Smooth muscle cell (in vitro differentiated cells): Measurements from ENCODE around the gene LIMS1. TPM values are rescaled to one million over a fixed set of nuclear protein-coding genes. Genes with fewer than 3 reads are reported as not detected.

Experiments
- DNase-seq: peaks from one replicate; lab custom pipeline; 2025; ENCODE audit not compliant: unreplicated experiment; lab: John Stamatoyannopoulos, UW
- H2AFZ ChIP-seq: fragments of 200-600 bp; sonication (generic); 2 replicates; pipeline ENCODE4 v1.6.0; 2016; ENCODE audit warnings: antibody characterized with exemption, low read depth, mild to moderate bottlenecking
- H3F3A ChIP-seq: fragments of 200-600 bp; sonication (generic); 2 replicates; pipeline ENCODE4 v1.6.0; 2017; ENCODE audit warnings: antibody characterized with exemption, low read depth
- H3K27ac ChIP-seq: fragments of 200-600 bp; sonication (generic); 2 replicates; pipeline ENCODE4 v1.5.1; 2016; ENCODE audit warnings: low read depth, mild to moderate bottlenecking
- H3K27me3 ChIP-seq: fragments of 200-600 bp; sonication (generic); 2 replicates; pipeline ENCODE4 v1.6.1; 2016; ENCODE audit warnings: low read depth, mild to moderate bottlenecking
- H3K36me3 ChIP-seq: fragments of 200-600 bp; sonication (generic); 2 replicates; pipeline ENCODE4 v1.5.1; 2016; ENCODE audit warnings: low read depth
- H3K4me1 ChIP-seq: fragments of 200-600 bp; sonication (generic); 2 replicates; pipeline ENCODE4 v1.5.1; 2016; ENCODE audit warnings: low read depth
- H3K4me2 ChIP-seq: fragments of 200-600 bp; sonication (generic); 2 replicates; pipeline ENCODE4 v1.6.0; 2016; ENCODE audit warnings: mild to moderate bottlenecking
- H3K4me3 ChIP-seq: fragments of 200-600 bp; sonication (generic); 2 replicates; pipeline ENCODE4 v1.5.1; 2016; ENCODE audit warnings: mild to moderate bottlenecking
- H3K79me2 ChIP-seq: fragments of 200-600 bp; sonication (generic); 2 replicates; pipeline ENCODE4 v1.6.0; 2016; ENCODE audit warnings: low read depth, mild to moderate bottlenecking
- H3K9ac ChIP-seq: fragments of 200-600 bp; sonication (generic); 2 replicates; pipeline ENCODE4 v1.6.0; 2016; ENCODE audit warnings: low read depth
- H3K9me3 ChIP-seq: fragments of 200-600 bp; sonication (generic); replicated peaks from 2 replicates; pipeline ENCODE4 v1.5.1; 2016; ENCODE audit warnings: low read depth
- H4K20me1 ChIP-seq: fragments of 200-600 bp; sonication (generic); 2 replicates; pipeline ENCODE4 v1.6.0; 2016; ENCODE audit warnings: low read depth
- CTCF ChIP-seq: fragments of 200-600 bp; sonication (generic); IDR thresholded peaks from 2 replicates; pipeline ENCODE4 v1.5.1; 2017; ENCODE audit warnings: borderline replicate concordance, mild to moderate bottlenecking, antibody characterized with exemption; ENCODE audit not compliant: insufficient read depth, poor library complexity, severe bottlenecking
- WGBS: methylation state at CpG from one replicate; pipeline ENCODE4 v1.1.7; 2016; ENCODE audit warnings: low lambda C conversion rate; 5-methylcytosine and 5-hydroxymethylcytosine counted together
- polyA plus RNA-seq: library from polyadenylated mRNA; unstranded; fragments of >200 nt; fragmentation: Nextera tagmentation; extraction: Ambion mirVana; gene quantifications from 2 replicates; pipeline ENCODE4 v1.2.1, GENCODE V29; 2016
- total RNA-seq: library from RNA; depleted of rRNA; stranded (reverse); fragments of >200 nt; gene quantifications from 2 replicates; pipeline ENCODE4 v1.2.3, GENCODE V29; 2014

The LIMS1 gene
- total and polyA plus RNA-seq, 2 experiments from 2014 or later = 56.9 to 155 TPM

GRCh38 chr2:108625828-108626195 is 91.5 kb downstream of the LIMS1 start:
- Histone ChIP-seq H3K27me3 (no peaks in the 10 kb centered on the region), H3K9ac (no peak overlapping the region)

GRCh38 chr2:108626995-108627394 is 92.7 kb downstream of the LIMS1 start:
- no peak overlapping the region for H3K27ac ChIP-seq
- H4K20me1 ChIP-seq = peaks cover 88% of the 10 kb centered on the region

More at GRCh38 chr2:108625828-108626195, 91.5 kb downstream of the LIMS1 start:
- H3K4me3 ChIP-seq = no peak overlapping the region
- peaks cover 88% of the 10 kb centered on the region for H4K20me1 ChIP-seq
- H2AFZ ChIP-seq = no peak overlapping the region
- H3K27ac ChIP-seq = no peak overlapping the region
- TF ChIP-seq CTCF = no peak
- H3K4me2 ChIP-seq = no peak overlapping the region
- H3K9me3 ChIP-seq = no peaks in the 10 kb centered on the region
- H3K36me3 ChIP-seq = no peaks in the 10 kb centered on the region
- H3K4me1 ChIP-seq = peaks cover 25% of the 10 kb centered on the region
- no peaks in the 10 kb centered on the region for H3F3A ChIP-seq
- 89% methylated on average over 2 of the region's 2 CpGs for WGBS
- peaks cover 87% of the 10 kb centered on the region for H3K79me2 ChIP-seq
- DNase-seq = no peak

GRCh38 chr2:108627911-108628567 is 93.8 kb downstream of the LIMS1 start:
- Histone ChIP-seq H3K27me3 (no peaks in the 10 kb centered on the region), H2AFZ (no peak overlapping the region), H3K9ac (no peak overlapping the region), H3K4me2 (no peak overlapping the region), H3K9me3 (no peaks in the 10 kb centered on the region), H3K4me3 (no peak overlapping the region), H3K4me1 (peaks cover 5% of the 10 kb centered on the region), H4K20me1 (peaks cover 89% of the 10 kb centered on the region), H3F3A (no peaks in the 10 kb centered on the region), H3K79me2 (peaks cover 98% of the 10 kb centered on the region), H3K36me3 (no peaks in the 10 kb centered on the region), H3K27ac (no peak overlapping the region)
- 97% methylated on average over 4 of the region's 4 CpGs for WGBS
- TF ChIP-seq CTCF = no peak
- DNase-seq = no peak

More at GRCh38 chr2:108626995-108627394, 92.7 kb downstream of the LIMS1 start:
- Histone ChIP-seq H3K9me3 (no peaks in the 10 kb centered on the region), H2AFZ (no peak overlapping the region), H3K27me3 (no peaks in the 10 kb centered on the region), H3F3A (no peaks in the 10 kb centered on the region), H3K4me1 (peaks cover 13% of the 10 kb centered on the region), H3K79me2 (peaks cover 97% of the 10 kb centered on the region), H3K4me3 (no peak overlapping the region), H3K9ac (no peak overlapping the region), H3K36me3 (no peaks in the 10 kb centered on the region), H3K4me2 (no peak overlapping the region)
- DNase-seq = no peak
- 94% methylated on average over 2 of the region's 2 CpGs for WGBS
- TF ChIP-seq CTCF = no peak

- Histone ChIP-seq H3K27ac (no peak overlapping the region), H4K20me1 (peaks cover 89% of the 10 kb centered on the region), H3K27me3 (no peaks in the 10 kb centered on the region), H3K4me1 (peaks cover 2% of the 10 kb centered on the region), H3K36me3 (no peaks in the 10 kb centered on the region), H2AFZ (no peak overlapping the region), H3F3A (no peaks in the 10 kb centered on the region), H3K9ac (no peak overlapping the region), H3K4me3 (no peak overlapping the region), H3K9me3 (no peaks in the 10 kb centered on the region), H3K79me2 (peaks cover 98% of the 10 kb centered on the region), H3K4me2 (no peak overlapping the region)
- no peak for TF ChIP-seq CTCF
- no peak for DNase-seq
- WGBS = 95% methylated on average over 6 of the region's 6 CpGs
Measured at GRCh38 chr2:108628936-108629335, 94.7 kb downstream of the LIMS1 start.
